Measurements from ENCODE around the gene NSG1.

- TF ChIP-seq CTCF (IDR thresholded peaks at IDR 0.05; ENCODE audit: control extremely low read depth in 1 of 3, insufficient read depth in 1 of 3, low read depth in 1 of 3, low read length in 3 of 3) = peak in 2 of 3 experiments; percentile 1 to 5; a peak in 1 of 4 replicates
- TF ChIP-seq, protein P1, sequence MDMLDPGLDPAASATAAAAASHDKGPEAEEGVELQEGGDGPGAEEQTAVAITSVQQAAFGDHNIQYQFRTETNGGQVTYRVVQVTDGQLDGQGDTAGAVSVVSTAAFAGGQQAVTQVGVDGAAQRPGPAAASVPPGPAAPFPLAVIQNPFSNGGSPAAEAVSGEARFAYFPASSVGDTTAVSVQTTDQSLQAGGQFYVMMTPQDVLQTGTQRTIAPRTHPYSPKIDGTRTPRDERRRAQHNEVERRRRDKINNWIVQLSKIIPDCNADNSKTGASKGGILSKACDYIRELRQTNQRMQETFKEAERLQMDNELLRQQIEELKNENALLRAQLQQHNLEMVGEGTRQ (IDR thresholded peaks at IDR 0.05; ENCODE audit: low read length) = no peak
- TF ChIP-seq SAP30 (IDR thresholded peaks at IDR 0.05; ENCODE audit: insufficient read depth, insufficient replicate concordance, low read length) = no peak
- no peak for TF ChIP-seq KDM1A (IDR thresholded peaks at IDR 0.05; ENCODE audit: borderline replicate concordance, low read length)
- no peak for TF ChIP-seq SP2 (IDR thresholded peaks at IDR 0.05; ENCODE audit: low read length)
- no peak for TF ChIP-seq POLR2A (IDR thresholded peaks at IDR 0.05; ENCODE audit: control extremely low read depth in 1 of 2, low read depth in 2 of 2, low read length in 2 of 2)
- no peak for TF ChIP-seq ATF2 (IDR thresholded peaks at IDR 0.05; ENCODE audit: low read length)
- no peak for TF ChIP-seq KDM5A (IDR thresholded peaks at IDR 0.05; ENCODE audit: low read length)
- no peak for TF ChIP-seq MAFK (IDR thresholded peaks at IDR 0.05; ENCODE audit: low read depth, low read length)
- no peak for TF ChIP-seq EP300 (IDR thresholded peaks at IDR 0.05; ENCODE audit: borderline replicate concordance in 1 of 2, low read depth in 2 of 2, low read length in 2 of 2)
- no peak for TF ChIP-seq EGR1 (IDR thresholded peaks at IDR 0.05; ENCODE audit: borderline replicate concordance, low read depth, low read length)
Measured at GRCh38 chr4:4405358-4405962, 18.6 kb downstream of the NSG1 start.

Data from H1 (cell line).